WTC11 (cell line): Measurements from ENCODE around the gene NHSL1. TPM values are rescaled to one million over a fixed set of nuclear protein-coding genes. Genes with fewer than 3 reads are reported as not detected.

Experiments used
- ATAC-seq: fragments of 200-7000 bp; cut with Tn5 transposase; 2 replicates; pipeline ENCODE4 v1.10.0; 2021; ENCODE audit warnings: mild to moderate bottlenecking, moderate library complexity
- CTCF ChIA-PET: fragments of 300-600 bp; sonication (Branson Sonifier 250); formaldehyde crosslinking; loops from one replicate; lab custom pipeline; 2021; ENCODE audit warnings: antibody characterized with exemption; lab: Charles Lee
- POLR2A ChIA-PET: fragments of 350-600 bp; sonication (Branson Sonifier 250); formaldehyde crosslinking; loops from one replicate; lab custom pipeline; 2021; ENCODE audit warnings: antibody characterized with exemption; lab: Charles Lee
- DNase-seq: peaks from one replicate; pipeline ENCODE4 v3.0.0; 2021; ENCODE audit warnings: low spot score
- H3K27ac Mint-ChIP-seq: 2 replicates; pipeline ENCODE4 v1.8.0; 2021; ENCODE audit warnings: mixed read lengths
- H3K27me3 Mint-ChIP-seq: 2 replicates; pipeline ENCODE4 v1.8.0; 2021; ENCODE audit warnings: low read depth, mild to moderate bottlenecking, moderate library complexity, mixed read lengths
- H3K36me3 Mint-ChIP-seq: 2 replicates; pipeline ENCODE4 v1.8.0; 2021; ENCODE audit warnings: mixed read lengths
- H3K4me1 Mint-ChIP-seq: 2 replicates; pipeline ENCODE4 v1.8.0; 2022; ENCODE audit warnings: mixed read lengths
- H3K4me3 Mint-ChIP-seq: 2 replicates; pipeline ENCODE4 v1.8.0; 2021; ENCODE audit warnings: mild to moderate bottlenecking, moderate library complexity, mixed read lengths
- H3K9me3 Mint-ChIP-seq: 2 replicates; pipeline ENCODE4 v1.8.0; 2021; ENCODE audit warnings: mixed read lengths
- ATF6 ChIP-seq: sonication (generic); formaldehyde crosslinking; IDR thresholded peaks from 2 replicates; pipeline ENCODE4 v1.8.1; 2023; ENCODE audit warnings: mild to moderate bottlenecking, missing genetic modification reagents
- CREM ChIP-seq: sonication (generic); formaldehyde crosslinking; IDR thresholded peaks from 2 replicates; pipeline ENCODE4 v1.8.1; 2022; ENCODE audit warnings: mild to moderate bottlenecking, missing genetic modification reagents, moderate library complexity
- E2F1 ChIP-seq: sonication (generic); formaldehyde crosslinking; IDR thresholded peaks from 2 replicates; pipeline ENCODE4 v1.8.0; 2022; ENCODE audit warnings: mild to moderate bottlenecking, missing genetic modification reagents
- ERG ChIP-seq: fragments of 250-450 bp; sonication (Bioruptor Pico); IDR thresholded peaks from 2 replicates; pipeline ENCODE4 v1.8.0; 2021; ENCODE audit warnings: mild to moderate bottlenecking
- GRHL2 ChIP-seq: fragments of 250-450 bp; sonication (Bioruptor Pico); IDR thresholded peaks from 2 replicates; pipeline ENCODE4 v1.8.0; 2022; ENCODE audit warnings: mild to moderate bottlenecking, moderate library complexity; ENCODE audit not compliant: insufficient replicate concordance, severe bottlenecking
- HMGA2 ChIP-seq: fragments of 250-450 bp; sonication (Bioruptor Pico); IDR thresholded peaks from 2 replicates; pipeline ENCODE4 v1.4.0; 2021; ENCODE audit warnings: mild to moderate bottlenecking, moderate library complexity
- JAZF1 ChIP-seq: fragments of 250-450 bp; sonication (Bioruptor Pico); IDR thresholded peaks from 2 replicates; pipeline ENCODE4 v1.9.0; 2021; ENCODE audit warnings: moderate library complexity, mild to moderate bottlenecking, inconsistent platforms
- KAT7 ChIP-seq: sonication (generic); formaldehyde crosslinking; IDR thresholded peaks from 2 replicates; pipeline ENCODE4 v1.8.1; 2023; ENCODE audit warnings: missing genetic modification reagents, mild to moderate bottlenecking, borderline replicate concordance
- NR3C1 ChIP-seq: sonication (generic); formaldehyde crosslinking; conservative IDR thresholded peaks from 2 replicates; pipeline ENCODE4 v1.8.1; 2023; ENCODE audit warnings: low read depth, mild to moderate bottlenecking, missing genetic modification reagents
- OVOL2 ChIP-seq: fragments of 250-450 bp; sonication (Bioruptor Pico); IDR thresholded peaks from 2 replicates; pipeline ENCODE4 v1.9.0; 2021; ENCODE audit warnings: mild to moderate bottlenecking, borderline replicate concordance
- ZNF317 ChIP-seq: sonication (generic); formaldehyde crosslinking; IDR thresholded peaks from 2 replicates; pipeline ENCODE4 v1.8.1; 2023; ENCODE audit warnings: low read depth, mild to moderate bottlenecking, moderate library complexity, missing genetic modification reagents, borderline replicate concordance
- ZNF396 ChIP-seq: fragments of 250-450 bp; sonication (Bioruptor Pico); IDR thresholded peaks from 2 replicates; pipeline ENCODE4 v1.8.0; 2021; ENCODE audit warnings: mild to moderate bottlenecking, moderate library complexity, borderline replicate concordance
- ZNF532 ChIP-seq: fragments of 250-450 bp; sonication (Bioruptor Pico); IDR thresholded peaks from 2 replicates; pipeline ENCODE4 v1.9.0; 2021; ENCODE audit warnings: mild to moderate bottlenecking, borderline replicate concordance
- total RNA-seq: library from RNA; stranded (reverse); gene quantifications from 3 replicates; pipeline ENCODE4 v1.2.3, GENCODE V29; 2021

Gene NHSL1
- total RNA-seq, 1 experiment from 2014 or later, result 31.1 TPM

- CTCF ChIA-PET, result interaction anchor here (0.6 kb wide), 1 partner anchor 247 kb away, joined by 3 read pairs; no protein-coding TSS in a partner anchor
- POLR2A ChIA-PET, result no interaction called here
- Mint-ChIP-seq H3K36me3 (peaks cover 59% of the 10 kb centered on the region), H3K27ac (no peak overlapping the region)
- no peak for TF ChIP-seq JAZF1 (CRISPR knock-in tag)
- no peak for TF ChIP-seq ZNF317 (CRISPR knock-in tag)
- TF ChIP-seq HMGA2 (CRISPR knock-in tag), result no peak
- TF ChIP-seq, all 79 proteins: peak for 0
- Mint-ChIP-seq H3K4me3 (no peak overlapping the region), H3K9me3 (no peaks in the 10 kb centered on the region), H3K4me1 (peaks cover 2% of the 10 kb centered on the region), H3K27me3 (no peaks in the 10 kb centered on the region)
- no peak for DNase-seq
- ATAC-seq, result no peak
Observed at GRCh38 chr6:138410048-138410735, 89.1 kb downstream of the NHSL1 start.

- peaks cover 6% of the 10 kb centered on the region for H3K27me3 Mint-ChIP-seq
- ATAC-seq (no peak), DNase-seq (no peak)
- peaks cover 37% of the 10 kb centered on the region for H3K36me3 Mint-ChIP-seq
- TF ChIP-seq ERG, result no peak
- no peak for TF ChIP-seq OVOL2 (CRISPR knock-in tag)
- no peak for TF ChIP-seq NR3C1 (CRISPR knock-in tag)
- no peak for TF ChIP-seq ATF6 (CRISPR knock-in tag)
- TF ChIP-seq KAT7 (CRISPR knock-in tag), result no peak
- TF ChIP-seq CREM (CRISPR knock-in tag), result no peak
- no peak for TF ChIP-seq ZNF396 (CRISPR knock-in tag)
- TF ChIP-seq E2F1 (CRISPR knock-in tag), result no peak
- TF ChIP-seq ZNF532, result no peak
- no peak for TF ChIP-seq GRHL2 (CRISPR knock-in tag)
- no peak overlapping the region for H3K4me3 Mint-ChIP-seq
- H3K9me3 Mint-ChIP-seq, result no peaks in the 10 kb centered on the region
- CTCF ChIA-PET, result no interaction called here
- H3K27ac Mint-ChIP-seq, result no peak overlapping the region
- POLR2A ChIA-PET, result no interaction called here
- H3K4me1 Mint-ChIP-seq, result peaks cover 14% of the 10 kb centered on the region
Observed at GRCh38 chr6:138406443-138406842, 92.9 kb downstream of the NHSL1 start.
